Right lobe of liver (tissue), 6 donors: ENCODE measurements around the gene DAB2. TPM values are rescaled to one million over a fixed set of nuclear protein-coding genes. Genes with fewer than 3 reads are reported as not detected.
A peak's percentile ranks its signal among the peaks of the same experiment; 100 is the strongest.

Source experiments
- ATAC-seq, 4 donors: fragments of 200-7000 bp; cut with Tn5 transposase; one replicate each; pipeline ENCODE4 v1.9.1; 2020; ENCODE audit warnings: mild to moderate bottlenecking in 4 of 4, moderate library complexity in 4 of 4
- DNase-seq, 3 donors: peaks; one replicate each; pipeline ENCODE4 v3.0.0-alpha.2; 2020
- H3K27ac ChIP-seq, 3 donors: fragments of 200-600 bp; one replicate each; pipeline ENCODE4 v1.8.0; 2022
- H3K27me3 ChIP-seq, 2 donors: fragments of 200-600 bp; one replicate each; pipeline ENCODE4 v1.8.0; 2022
- H3K36me3 ChIP-seq, 4 donors: fragments of 200-600 bp; sonication (generic) in 1 of 4; one replicate each; pipeline versions ENCODE4 v1.5.1 to v1.8.0; 2017 to 2022; ENCODE audit warnings: control low read depth in 1 of 4
- H3K4me1 ChIP-seq, 4 donors: fragments of 200-600 bp; sonication (generic) in 1 of 4; one replicate each; pipeline versions ENCODE4 v1.5.1 to v1.8.0; 2017 to 2022; ENCODE audit warnings: control low read depth in 1 of 4
- H3K4me3 ChIP-seq, 3 donors: fragments of 200-600 bp; one replicate each; pipeline ENCODE4 v1.8.0; 2022
- H3K9me3 ChIP-seq, 4 donors: fragments of 200-600 bp; sonication (generic) in 1 of 4; one replicate each; pipeline versions ENCODE4 v1.5.1 to v1.8.0; 2017 to 2022; ENCODE audit warnings: control low read depth in 1 of 4
- POLR2A ChIP-seq: fragments of 450-650 bp; IDR thresholded peaks from one replicate; pipeline ENCODE4 v1.6.1; 2017; ENCODE audit warnings: antibody characterized with exemption, mild to moderate bottlenecking
- WGBS: methylation state at CpG from one replicate; pipeline ENCODE4 v1.1.6; 2018; ENCODE audit warnings: low coverage, low lambda C conversion rate; ENCODE audit not compliant: insufficient coverage; ENCODE audit errors: missing lambda C conversion rate; 5-methylcytosine and 5-hydroxymethylcytosine counted together
- intact Hi-C, 2 donors: fragments of 100-400 bp; cut with DNase I; formaldehyde crosslinking; loops; one replicate each; pipeline versions ENCODE4 v1.11.2 to v1.14.1; 2022
- total RNA-seq, 6 experiments: library from RNA; depleted of rRNA in 2 of 6; stranded (reverse); fragments of >200 nt in 2 of 6; fragmentation: NEBNext Ultra II Directional in 3 of 6; extraction: Animal tissue kit (Norgen Biotek cat#: 25700) in 3 of 6; gene quantifications; one replicate each; pipeline versions ENCODE4 v1.1.0 to v1.2.4, GENCODE V29; 2016 to 2023
- TF ChIP-seq, protein P1 (sequence below), 4 donors: fragments of 200-600 bp in 3 of 4; fragments of 450-650 bp in 1 of 4; IDR thresholded peaks; one replicate each; pipeline versions ENCODE4 v1.5.1 to v1.8.0; 2016 to 2022; ENCODE audit warnings: antibody characterized with exemption in 4 of 4, mild to moderate bottlenecking in 2 of 4
- donor health status: DM: no; HTN: yes; CAD: no.
- donor health status: DM: no; HTN: no; CAD: no.
- donor health status: DM: no; HTN: no; CAD: no.
- donor health status: DM: no; HTN: yes; CAD: no.
- donor health status: DM: no; HTN: yes; CAD: no.

The DAB2 gene
- total RNA-seq, 6 experiments from 2014 or later: 7.3 to 32.8 (median 14.0) TPM

GRCh38 chr5:39440958-39441624 lies 16.3 kb upstream of the DAB2 start:
- H3K4me1 ChIP-seq: peaks cover 0 to 9% (median 2%) of the 10 kb centered on the region in 4 donors
- DNase-seq (no peak), ATAC-seq (no peak)
- 85% methylated on average over 2 of the region's 2 CpGs for WGBS
- no peak overlapping the region for H3K4me3 ChIP-seq
- H3K36me3 ChIP-seq: no peaks in the 10 kb centered on the region
- H3K27ac ChIP-seq: no peak overlapping the region
- no peaks in the 10 kb centered on the region for H3K9me3 ChIP-seq
- TF ChIP-seq, protein P1, sequence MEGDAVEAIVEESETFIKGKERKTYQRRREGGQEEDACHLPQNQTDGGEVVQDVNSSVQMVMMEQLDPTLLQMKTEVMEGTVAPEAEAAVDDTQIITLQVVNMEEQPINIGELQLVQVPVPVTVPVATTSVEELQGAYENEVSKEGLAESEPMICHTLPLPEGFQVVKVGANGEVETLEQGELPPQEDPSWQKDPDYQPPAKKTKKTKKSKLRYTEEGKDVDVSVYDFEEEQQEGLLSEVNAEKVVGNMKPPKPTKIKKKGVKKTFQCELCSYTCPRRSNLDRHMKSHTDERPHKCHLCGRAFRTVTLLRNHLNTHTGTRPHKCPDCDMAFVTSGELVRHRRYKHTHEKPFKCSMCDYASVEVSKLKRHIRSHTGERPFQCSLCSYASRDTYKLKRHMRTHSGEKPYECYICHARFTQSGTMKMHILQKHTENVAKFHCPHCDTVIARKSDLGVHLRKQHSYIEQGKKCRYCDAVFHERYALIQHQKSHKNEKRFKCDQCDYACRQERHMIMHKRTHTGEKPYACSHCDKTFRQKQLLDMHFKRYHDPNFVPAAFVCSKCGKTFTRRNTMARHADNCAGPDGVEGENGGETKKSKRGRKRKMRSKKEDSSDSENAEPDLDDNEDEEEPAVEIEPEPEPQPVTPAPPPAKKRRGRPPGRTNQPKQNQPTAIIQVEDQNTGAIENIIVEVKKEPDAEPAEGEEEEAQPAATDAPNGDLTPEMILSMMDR (IDR thresholded peaks at IDR 0.05): no peak
- no peak for TF ChIP-seq POLR2A
- intact Hi-C loops: no loop called here
- no peaks in the 10 kb centered on the region for H3K27me3 ChIP-seq

- intact Hi-C loops: no loop called here
- no peak overlapping the region for H3K4me3 ChIP-seq
- H3K9me3 ChIP-seq: no peaks in the 10 kb centered on the region
- no peaks in the 10 kb centered on the region for H3K36me3 ChIP-seq
- no peak for TF ChIP-seq POLR2A
- TF ChIP-seq, protein P1 (IDR thresholded peaks at IDR 0.05): no peak
- DNase-seq: no peak
- 82% methylated on average over 3 of the region's 3 CpGs for WGBS
- H3K27me3 ChIP-seq: no peaks in the 10 kb centered on the region
- ATAC-seq: no peak
- H3K27ac ChIP-seq: no peak overlapping the region
- H3K4me1 ChIP-seq: peaks cover 0 to 9% (median 2%) of the 10 kb centered on the region in 4 donors
Measured at GRCh38 chr5:39440192-39440957, 15.6 kb upstream of the DAB2 start.

DNA sequence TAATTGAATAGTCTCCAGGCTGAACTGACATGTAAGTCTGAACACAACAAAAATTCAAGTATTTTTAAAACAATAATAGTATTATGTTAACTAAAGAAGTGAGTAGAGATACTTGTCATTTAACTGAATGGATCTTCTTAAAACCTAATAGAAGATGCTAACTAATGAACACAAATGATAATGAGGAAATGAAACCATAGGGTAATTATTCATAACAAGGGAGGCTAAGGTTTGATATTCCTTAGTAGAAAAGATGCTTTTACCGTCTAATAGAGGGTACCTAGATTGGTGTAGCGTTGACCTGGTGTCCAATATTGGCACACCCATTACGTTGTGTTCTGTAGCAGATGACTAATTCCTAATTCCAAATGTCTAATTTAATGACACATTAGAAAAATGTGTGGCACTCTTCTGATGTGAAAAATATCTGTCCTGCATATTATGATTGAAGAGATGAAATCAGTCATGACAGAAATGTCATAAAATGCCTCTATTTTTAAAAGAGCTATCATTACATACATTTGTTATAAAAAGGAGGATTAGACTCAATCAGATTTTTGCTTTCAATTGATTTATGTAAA lies 14.9 kb upstream of the DAB2 start:
- no peaks in the 10 kb centered on the region for H3K36me3 ChIP-seq
- H3K4me3 ChIP-seq: no peak overlapping the region
- H3K9me3 ChIP-seq: no peaks in the 10 kb centered on the region
- no peaks in the 10 kb centered on the region for H3K27me3 ChIP-seq
- intact Hi-C loops: no loop called here
- peaks cover 0 to 9% (median 2%) of the 10 kb centered on the region in 4 donors for H3K4me1 ChIP-seq
- no peak overlapping the region for H3K27ac ChIP-seq
- TF ChIP-seq POLR2A: no peak
- TF ChIP-seq, protein P1 (IDR thresholded peaks at IDR 0.05): no peak
- no peak for DNase-seq
- ATAC-seq: no peak
- WGBS: 80% methylated on average over 1 of the region's 3 CpGs

GRCh38 chr5:39437467-39437866 lies 12.7 kb upstream of the DAB2 start:
- intact Hi-C loops: no loop called here
- Histone ChIP-seq H3K4me1 (peaks cover 0 to 9% (median 2%) of the 10 kb centered on the region in 4 donors), H3K36me3 (no peaks in the 10 kb centered on the region), H3K27ac (peak overlapping the region in 2 of 3 donors; percentile 4 to 51), H3K27me3 (no peaks in the 10 kb centered on the region), H3K4me3 (no peak overlapping the region), H3K9me3 (no peaks in the 10 kb centered on the region)
- DNase-seq (peak in 1 of 3 donors; percentile 67), ATAC-seq (peak; percentile 96 to 98 (median 96))
- WGBS: 0% methylated on average over 1 of the region's 1 CpG
- TF ChIP-seq, protein P1 (IDR thresholded peaks at IDR 0.05): no peak
- TF ChIP-seq POLR2A: no peak
